ENCODE measurements around the gene SNRNP35.
"Not testable (repeated sequence)": the region's sequence is repeated elsewhere in the genome, so short reads cannot be mapped to it uniquely, and the experiment has no call there.

The SNRNP35 gene

GRCh38 chr12:123492339-123493039, 34.5 kb downstream of the SNRNP35 start:
- H2BK120ac ChIP-seq (ENCODE audit: low read depth, low read length); H4K5ac ChIP-seq (ENCODE audit: low read length); H3K36me3 ChIP-seq (ENCODE audit: control insufficient read depth, insufficient read depth, low read length); H3K4me1 ChIP-seq (ENCODE audit: control insufficient read depth, low read depth, low read length); H3K9ac ChIP-seq (ENCODE audit: low read length); H3K56ac ChIP-seq (ENCODE audit: low read length); H3K4me3 ChIP-seq (ENCODE audit: low read length); H2AK5ac ChIP-seq (ENCODE audit: low read length); H3K23ac ChIP-seq (ENCODE audit: low read length); H3K27ac ChIP-seq (ENCODE audit: low read depth, low read length); H3K27me3 ChIP-seq (ENCODE audit: insufficient read depth, low read length, poor library complexity); H3K4ac ChIP-seq (ENCODE audit: low read depth, low read length); H3K18ac ChIP-seq (ENCODE audit: low read length); H3K79me2 ChIP-seq (ENCODE audit: control insufficient read depth, insufficient read depth, low read length); H4K8ac ChIP-seq (ENCODE audit: low read depth, low read length); DNase-seq; H3K4me2 ChIP-seq (ENCODE audit: low read length); H2BK15ac ChIP-seq (replicated peaks; ENCODE audit: low read depth); H2BK5ac ChIP-seq (ENCODE audit: low read length); H3K79me1 ChIP-seq (ENCODE audit: low read length): not testable (repeated sequence)
- no CpG with 5 or more reads among the region's 7 CpGs for WGBS (ENCODE audit: extremely low coverage, insufficient coverage, low lambda C conversion rate)

DNA sequence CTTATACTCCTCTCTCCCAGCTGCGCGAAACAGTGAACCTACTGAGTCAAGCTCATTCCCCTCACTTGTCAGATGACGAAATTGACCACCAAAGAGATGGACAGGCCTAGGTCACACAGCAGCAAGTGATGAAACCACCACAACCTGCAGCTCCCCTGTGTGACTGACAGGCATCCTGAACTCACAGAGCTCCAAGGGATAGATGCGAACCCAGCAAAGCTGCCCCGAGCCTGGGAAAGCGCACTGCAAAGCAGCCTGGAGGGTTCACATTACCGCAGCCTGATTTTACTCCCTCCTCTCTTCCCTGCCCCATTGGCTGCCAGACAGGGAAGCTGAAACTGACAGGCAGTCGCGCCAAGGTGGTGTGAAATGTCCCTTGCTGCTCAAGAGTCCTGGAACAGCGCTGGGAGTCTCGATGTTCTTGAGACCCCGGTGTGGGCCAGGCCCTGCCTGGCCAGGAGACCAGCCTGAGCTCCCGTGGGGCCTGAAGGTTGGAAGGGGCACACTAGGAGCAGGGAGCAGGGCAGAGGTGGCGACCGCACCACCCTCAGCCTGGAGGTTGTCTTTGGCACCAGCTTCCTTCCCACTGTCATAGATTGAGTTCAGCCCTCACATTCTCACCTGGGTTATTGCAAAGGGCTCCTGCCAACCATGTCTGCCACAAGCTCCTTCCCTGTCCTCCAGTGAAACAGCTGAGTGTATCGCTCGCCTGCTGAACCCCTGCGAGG, 36.3 kb downstream of the SNRNP35 start:
- no peaks in the 10 kb centered on the region for H3K79me2 ChIP-seq (ENCODE audit: control insufficient read depth, insufficient read depth, low read length)
- H4K5ac ChIP-seq (ENCODE audit: low read length): no peak overlapping the region
- no peak overlapping the region for H3K4me3 ChIP-seq (ENCODE audit: low read length)
- no peak overlapping the region for H2BK120ac ChIP-seq (ENCODE audit: low read depth, low read length)
- H2BK5ac ChIP-seq (ENCODE audit: low read length): no peak overlapping the region
- no peak overlapping the region for H3K27ac ChIP-seq (ENCODE audit: low read depth, low read length)
- no peak overlapping the region for H2BK15ac ChIP-seq (replicated peaks; ENCODE audit: low read depth)
- H3K56ac ChIP-seq (ENCODE audit: low read length): no peak overlapping the region
- no peak overlapping the region for H3K4me2 ChIP-seq (ENCODE audit: low read length)
- H3K23ac ChIP-seq (ENCODE audit: low read length): no peak overlapping the region
- H3K36me3 ChIP-seq (ENCODE audit: control insufficient read depth, insufficient read depth, low read length): no peaks in the 10 kb centered on the region
- H3K9ac ChIP-seq (ENCODE audit: low read length): no peak overlapping the region
- no peak overlapping the region for H3K18ac ChIP-seq (ENCODE audit: low read length)
- no peak overlapping the region for H4K8ac ChIP-seq (ENCODE audit: low read depth, low read length)
- H3K4ac ChIP-seq (ENCODE audit: low read depth, low read length): no peak overlapping the region
- H3K79me1 ChIP-seq (ENCODE audit: low read length): no peaks in the 10 kb centered on the region
- H2AK5ac ChIP-seq (ENCODE audit: low read length): no peak overlapping the region
- DNase-seq: no peak
- WGBS (ENCODE audit: extremely low coverage, insufficient coverage, low lambda C conversion rate): no CpG with 5 or more reads among the region's 18 CpGs
- H3K27me3 ChIP-seq (ENCODE audit: insufficient read depth, low read length, poor library complexity): no peaks in the 10 kb centered on the region
- H3K4me1 ChIP-seq (ENCODE audit: control insufficient read depth, low read depth, low read length): no peaks in the 10 kb centered on the region

- no peaks in the 10 kb centered on the region for H3K36me3 ChIP-seq (ENCODE audit: control insufficient read depth, insufficient read depth, low read length)
- H3K9ac ChIP-seq (ENCODE audit: low read length): no peak overlapping the region
- H3K79me2 ChIP-seq (ENCODE audit: control insufficient read depth, insufficient read depth, low read length): no peaks in the 10 kb centered on the region
- no peak overlapping the region for H3K27ac ChIP-seq (ENCODE audit: low read depth, low read length)
- no peak overlapping the region for H3K23ac ChIP-seq (ENCODE audit: low read length)
- H3K56ac ChIP-seq (ENCODE audit: low read length): no peak overlapping the region
- H4K5ac ChIP-seq (ENCODE audit: low read length): no peak overlapping the region
- H2BK5ac ChIP-seq (ENCODE audit: low read length): no peak overlapping the region
- no peak overlapping the region for H2BK15ac ChIP-seq (replicated peaks; ENCODE audit: low read depth)
- H3K4me2 ChIP-seq (ENCODE audit: low read length): no peak overlapping the region
- H3K79me1 ChIP-seq (ENCODE audit: low read length): no peaks in the 10 kb centered on the region
- H3K27me3 ChIP-seq (ENCODE audit: insufficient read depth, low read length, poor library complexity): no peaks in the 10 kb centered on the region
- H2BK120ac ChIP-seq (ENCODE audit: low read depth, low read length): no peak overlapping the region
- no peak overlapping the region for H4K8ac ChIP-seq (ENCODE audit: low read depth, low read length)
- DNase-seq: no peak
- H3K4me1 ChIP-seq (ENCODE audit: control insufficient read depth, low read depth, low read length): no peaks in the 10 kb centered on the region
- no peak overlapping the region for H3K4ac ChIP-seq (ENCODE audit: low read depth, low read length)
- H3K4me3 ChIP-seq (ENCODE audit: low read length): no peak overlapping the region
- no peak overlapping the region for H3K18ac ChIP-seq (ENCODE audit: low read length)
- no CpG with 5 or more reads among the region's 7 CpGs for WGBS (ENCODE audit: extremely low coverage, insufficient coverage, low lambda C conversion rate)
- no peak overlapping the region for H2AK5ac ChIP-seq (ENCODE audit: low read length)
These were observed 39.1 kb downstream of the SNRNP35 start for GRCh38 chr12:123497065-123497464.

GRCh38 chr12:123498126-123498825, 40.3 kb downstream of the SNRNP35 start:
- peak; percentile 28 for DNase-seq

DNA sequence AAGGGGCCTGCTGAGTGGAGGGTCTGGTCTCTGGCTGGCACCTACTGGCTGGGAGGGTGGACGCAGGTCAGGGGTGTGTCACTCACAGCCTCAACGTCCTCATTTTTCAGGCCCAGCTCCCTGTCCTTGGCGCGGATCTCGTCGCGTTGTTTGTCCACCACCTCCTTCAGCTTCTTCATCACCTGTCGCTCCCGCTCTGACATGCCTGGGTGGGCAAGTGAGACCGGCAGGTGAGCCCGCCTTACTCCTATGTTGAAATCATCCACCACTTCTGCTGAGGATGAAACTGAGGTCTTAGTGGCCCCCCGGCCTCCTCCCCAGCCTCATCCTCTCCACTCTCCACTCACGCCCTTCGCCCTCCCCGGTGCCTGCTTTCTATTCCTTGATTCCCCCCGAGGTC, 41.4 kb downstream of the SNRNP35 start:
- no peak overlapping the region for H3K4me2 ChIP-seq (ENCODE audit: low read length)
- H3K79me2 ChIP-seq (ENCODE audit: control insufficient read depth, insufficient read depth, low read length): no peaks in the 10 kb centered on the region
- no peak overlapping the region for H3K18ac ChIP-seq (ENCODE audit: low read length)
- H3K36me3 ChIP-seq (ENCODE audit: control insufficient read depth, insufficient read depth, low read length): no peaks in the 10 kb centered on the region
- H2BK15ac ChIP-seq (replicated peaks; ENCODE audit: low read depth): no peak overlapping the region
- H2BK120ac ChIP-seq (ENCODE audit: low read depth, low read length): no peak overlapping the region
- no peak overlapping the region for H3K9ac ChIP-seq (ENCODE audit: low read length)
- WGBS (ENCODE audit: extremely low coverage, insufficient coverage, low lambda C conversion rate): no CpG with 5 or more reads among the region's 16 CpGs
- no peak overlapping the region for H3K23ac ChIP-seq (ENCODE audit: low read length)
- no peaks in the 10 kb centered on the region for H3K27me3 ChIP-seq (ENCODE audit: insufficient read depth, low read length, poor library complexity)
- H3K79me1 ChIP-seq (ENCODE audit: low read length): no peaks in the 10 kb centered on the region
- no peak overlapping the region for H2AK5ac ChIP-seq (ENCODE audit: low read length)
- no peak overlapping the region for H3K4ac ChIP-seq (ENCODE audit: low read depth, low read length)
- H3K27ac ChIP-seq (ENCODE audit: low read depth, low read length): no peak overlapping the region
- H3K56ac ChIP-seq (ENCODE audit: low read length): no peak overlapping the region
- H3K4me1 ChIP-seq (ENCODE audit: control insufficient read depth, low read depth, low read length): no peaks in the 10 kb centered on the region
- no peak overlapping the region for H3K4me3 ChIP-seq (ENCODE audit: low read length)
- H4K5ac ChIP-seq (ENCODE audit: low read length): no peak overlapping the region
- DNase-seq: no peak
- H2BK5ac ChIP-seq (ENCODE audit: low read length): no peak overlapping the region
- H4K8ac ChIP-seq (ENCODE audit: low read depth, low read length): no peak overlapping the region

More at GRCh38 chr12:123498126-123498825, 40.3 kb downstream of the SNRNP35 start:
- no peak overlapping the region for H4K8ac ChIP-seq (ENCODE audit: low read depth, low read length)
- H3K4ac ChIP-seq (ENCODE audit: low read depth, low read length): no peak overlapping the region
- no peak overlapping the region for H3K18ac ChIP-seq (ENCODE audit: low read length)
- no peak overlapping the region for H2AK5ac ChIP-seq (ENCODE audit: low read length)
- no peaks in the 10 kb centered on the region for H3K36me3 ChIP-seq (ENCODE audit: control insufficient read depth, insufficient read depth, low read length)
- no peak overlapping the region for H2BK120ac ChIP-seq (ENCODE audit: low read depth, low read length)
- no peaks in the 10 kb centered on the region for H3K79me1 ChIP-seq (ENCODE audit: low read length)
- H3K79me2 ChIP-seq (ENCODE audit: control insufficient read depth, insufficient read depth, low read length): no peaks in the 10 kb centered on the region
- no peak overlapping the region for H3K56ac ChIP-seq (ENCODE audit: low read length)
- no peaks in the 10 kb centered on the region for H3K4me1 ChIP-seq (ENCODE audit: control insufficient read depth, low read depth, low read length)
- no peak overlapping the region for H4K5ac ChIP-seq (ENCODE audit: low read length)
- H2BK15ac ChIP-seq (replicated peaks; ENCODE audit: low read depth): no peak overlapping the region
- H3K9ac ChIP-seq (ENCODE audit: low read length): no peak overlapping the region
- no peak overlapping the region for H3K4me2 ChIP-seq (ENCODE audit: low read length)
- no peak overlapping the region for H3K27ac ChIP-seq (ENCODE audit: low read depth, low read length)
- no peak overlapping the region for H3K4me3 ChIP-seq (ENCODE audit: low read length)
- WGBS (ENCODE audit: extremely low coverage, insufficient coverage, low lambda C conversion rate): no CpG with 5 or more reads among the region's 13 CpGs
- H3K27me3 ChIP-seq (ENCODE audit: insufficient read depth, low read length, poor library complexity): no peaks in the 10 kb centered on the region
- no peak overlapping the region for H2BK5ac ChIP-seq (ENCODE audit: low read length)
- H3K23ac ChIP-seq (ENCODE audit: low read length): no peak overlapping the region

All from mesendoderm (in vitro differentiated cells).